IMR-90 (cell line): Measurements from ENCODE around the gene ALDH1L2. TPM values are rescaled to one million over a fixed set of nuclear protein-coding genes. Genes with fewer than 3 reads are reported as not detected.
A peak's percentile ranks its signal among the peaks of the same experiment; 100 is the strongest.

ENCODE experiments used
- ATAC-seq: fragments of 200-7000 bp; cut with Tn5 transposase; 2 replicates; pipeline ENCODE4 v1.9.1; 2020; ENCODE audit warnings: low read depth, mild to moderate bottlenecking, moderate library complexity
- BruUV-seq: library from RNA; stranded (reverse); fragments of 400-500 nt; replicated peaks from 2 replicates; lab custom pipeline; 2021; lab: Mats Ljungman, UMichigan
- CTCF ChIA-PET: fragments of 300-600 bp; formaldehyde crosslinking; extraction: SDS; loops from one replicate; lab custom pipeline; 2021; ENCODE audit warnings: antibody characterized with exemption; lab: Yijun Ruan, JAX
- POLR2A ChIA-PET: fragments of 300-600 bp; sonication (Branson Sonifier 250); formaldehyde crosslinking; loops from one replicate; lab custom pipeline; 2022; ENCODE audit warnings: antibody characterized with exemption; ENCODE audit not compliant: unreplicated experiment; lab: Charles Lee
- DNase-seq: peaks from one replicate; pipeline ENCODE4 v3.0.0; 2013
- H2AFZ ChIP-seq: replicated peaks from 2 replicates; pipeline ENCODE3; 2013; ENCODE audit warnings: low read length, mild to moderate bottlenecking; ENCODE audit not compliant: poor library complexity
- H2AK5ac ChIP-seq: 2 replicates; pipeline ENCODE4 v1.6.1; 2013; ENCODE audit warnings: low read depth, low read length, inconsistent platforms
- H2AK9ac ChIP-seq: replicated peaks from 2 replicates; pipeline ENCODE3; 2013; ENCODE audit warnings: mild to moderate bottlenecking, low read depth, low read length, moderate library complexity; ENCODE audit not compliant: poor library complexity
- H2BK120ac ChIP-seq: 2 replicates; pipeline ENCODE4 v1.6.1; 2013; ENCODE audit warnings: low read depth, low read length, inconsistent platforms
- H2BK15ac ChIP-seq: 3 replicates; pipeline ENCODE4 v1.6.1; 2013; ENCODE audit warnings: low read depth, low read length, inconsistent platforms
- H2BK20ac ChIP-seq: 2 replicates; pipeline ENCODE4 v1.6.1; 2013; ENCODE audit warnings: low read depth, mild to moderate bottlenecking, inconsistent platforms, low read length, moderate library complexity
- H2BK5ac ChIP-seq: 2 replicates; pipeline ENCODE4 v1.6.1; 2013; ENCODE audit warnings: mild to moderate bottlenecking, low read depth, low read length, inconsistent platforms; ENCODE audit not compliant: poor library complexity, severe bottlenecking
- H3K14ac ChIP-seq: replicated peaks from 2 replicates; pipeline ENCODE4 v1.6.1; 2013; ENCODE audit warnings: low read depth, low read length, inconsistent platforms
- H3K18ac ChIP-seq: 2 replicates; pipeline ENCODE4 v1.6.1; 2013; ENCODE audit warnings: low read depth, low read length, control low read depth
- H3K23ac ChIP-seq: 2 replicates; pipeline ENCODE4 v1.6.1; 2013; ENCODE audit warnings: low read depth, low read length, inconsistent platforms
- H3K27ac ChIP-seq: 2 replicates; pipeline ENCODE4 v1.5.1; 2013; ENCODE audit warnings: mild to moderate bottlenecking, control low read depth, low read length; ENCODE audit not compliant: insufficient read depth
- H3K27me3 ChIP-seq: 2 replicates; pipeline ENCODE4 v1.6.1; 2013; ENCODE audit warnings: low read length; ENCODE audit not compliant: control insufficient read depth, insufficient read depth
- H3K36me3 ChIP-seq: 2 replicates; pipeline ENCODE4 v1.6.1; 2013; ENCODE audit warnings: low read length, mixed read lengths; ENCODE audit not compliant: control insufficient read depth, insufficient read depth
- H3K4ac ChIP-seq: 2 replicates; pipeline ENCODE4 v1.6.1; 2013; ENCODE audit warnings: low read depth, low read length, inconsistent platforms
- H3K4me1 ChIP-seq: 2 replicates; pipeline ENCODE4 v1.6.1; 2013; ENCODE audit warnings: low read length, mixed read lengths; ENCODE audit not compliant: control insufficient read depth, insufficient read depth
- H3K4me2 ChIP-seq: 2 replicates; pipeline ENCODE4 v1.6.1; 2013; ENCODE audit warnings: low read depth, mild to moderate bottlenecking, control low read depth, low read length, moderate library complexity
- H3K4me3 ChIP-seq: 2 replicates; pipeline ENCODE4 v1.5.1; 2013; ENCODE audit warnings: low read depth, mild to moderate bottlenecking, control low read depth, low read length, moderate library complexity; ENCODE audit not compliant: insufficient read depth
- H3K56ac ChIP-seq: 2 replicates; pipeline ENCODE4 v1.6.1; 2013; ENCODE audit warnings: low read length, inconsistent platforms; ENCODE audit not compliant: insufficient read depth; ENCODE audit errors: extremely low read depth
- H3K79me1 ChIP-seq, 2 experiments: 2 replicates each; pipeline ENCODE4 v1.6.1; 2013; ENCODE audit warnings: low read length in 2 of 2, inconsistent platforms in 1 of 2, low read depth in 1 of 2
- H3K9ac ChIP-seq: 2 replicates; pipeline ENCODE4 v1.6.1; 2013; ENCODE audit warnings: low read depth, low read length, control low read depth
- H3K9me1 ChIP-seq: 2 replicates; pipeline ENCODE4 v1.6.1; 2013; ENCODE audit warnings: low read length, inconsistent platforms; ENCODE audit not compliant: insufficient read depth
- H3K9me3 ChIP-seq: 2 replicates; pipeline ENCODE4 v1.6.1; 2013; ENCODE audit warnings: low read length; ENCODE audit not compliant: control insufficient read depth, insufficient read depth
- H4K20me1 ChIP-seq: 2 replicates; pipeline ENCODE4 v1.6.1; 2013; ENCODE audit warnings: low read length, inconsistent platforms; ENCODE audit not compliant: insufficient read depth
- H4K5ac ChIP-seq: 2 replicates; pipeline ENCODE4 v1.6.1; 2013; ENCODE audit warnings: mild to moderate bottlenecking, low read depth, low read length, control low read depth
- H4K8ac ChIP-seq, 2 experiments: 2 replicates each; pipeline ENCODE4 v1.6.1; 2013; ENCODE audit warnings: low read depth in 2 of 2, low read length in 2 of 2, control low read depth in 1 of 2, inconsistent platforms in 1 of 2
- H4K91ac ChIP-seq: 2 replicates; pipeline ENCODE4 v1.6.1; 2013; ENCODE audit warnings: low read depth, low read length, inconsistent platforms; ENCODE audit not compliant: insufficient read depth
- CEBPB ChIP-seq: IDR thresholded peaks from 2 replicates; pipeline ENCODE4 v1.6.1; 2012; ENCODE audit warnings: low read depth, low read length, improper control_type of control experiment
- MAZ ChIP-seq: IDR thresholded peaks from 2 replicates; pipeline ENCODE4 v1.6.1; 2012; ENCODE audit warnings: low read depth, mild to moderate bottlenecking, low read length, improper control_type of control experiment, moderate library complexity, borderline replicate concordance
- WGBS, 2 experiments: methylation state at CpG; one replicate each; pipeline versions ENCODE4 v1.1.5 to v1.1.7; 2013; ENCODE audit warnings: missing lambda C conversion rate in 2 of 2; ENCODE audit not compliant: insufficient read length in 1 of 2; ENCODE audit errors: extremely low coverage in 2 of 2; 5-methylcytosine and 5-hydroxymethylcytosine counted together
- dilution Hi-C: fragments of 300-500 bp; cut with HindIII; formaldehyde crosslinking; loops from one replicate; pipeline ENCODE4 v1.14.3; 2018; ENCODE audit warnings: low sequenced_read_pairs; ENCODE audit not compliant: unreplicated experiment
- in situ Hi-C: fragments of 300-500 bp; cut with MboI; formaldehyde crosslinking; loops from 3 replicates; pipeline ENCODE4 v1.14.3; 2019; ENCODE audit warnings: low sequenced_read_pairs, inconsistent platforms, mixed read lengths
- intact Hi-C: fragments of 100-400 bp; cut with micrococcal nuclease; formaldehyde crosslinking; loops from 2 replicates; pipeline ENCODE4 v1.10.0; 2022
- polyA plus RNA-seq, 3 experiments: library from polyadenylated mRNA; depleted of rRNA; stranded (reverse); fragments of >200 nt; gene quantifications; 2 replicates each; pipeline ENCODE4 v1.2.3, GENCODE V29; 2012; ENCODE audit warnings: low replicate concordance in 1 of 3
- total RNA-seq: library from RNA; depleted of rRNA; stranded (reverse); fragments of >200 nt; gene quantifications from 2 replicates; pipeline ENCODE4 v1.2.3, GENCODE V29; 2012

The ALDH1L2 gene
- total and polyA plus RNA-seq, 2 of the 4 experiments (the other 2 are of a cell fraction): 21.1 to 22.8 TPM

- DNase-seq (no peak), ATAC-seq (no peak)
- Histone ChIP-seq H4K8ac (no peak overlapping the region), H3K79me1 (peaks cover 14 to 36% of the 10 kb centered on the region in 2 experiments), H4K5ac (no peak overlapping the region), H3K4me2 (peak overlapping the region; percentile 76), H3K14ac (no peak overlapping the region), H3K4me3 (no peak overlapping the region), H3K36me3 (peaks cover 6% of the 10 kb centered on the region), H3K18ac (no peak overlapping the region), H3K27me3 (no peaks in the 10 kb centered on the region), H3K27ac (no peak overlapping the region), H3K9ac (no peak overlapping the region), H2AK9ac (no peak overlapping the region), H2AK5ac (no peak overlapping the region), H2BK20ac (no peak overlapping the region), H2AFZ (no peak overlapping the region), H3K4me1 (peaks cover 5% of the 10 kb centered on the region; the same call in 1 of the 2 replicates), H2BK5ac (peak overlapping the region; percentile 62), H3K4ac (no peak overlapping the region), H3K9me1 (peaks cover 3% of the 10 kb centered on the region), H2BK15ac (no peak overlapping the region), H3K9me3 (no peaks in the 10 kb centered on the region), H4K20me1 (peaks cover 49% of the 10 kb centered on the region; the same call in 1 of the 2 replicates), H3K23ac (no peak overlapping the region), H3K56ac (no peak overlapping the region), H2BK120ac (no peak overlapping the region), H4K91ac (no peak overlapping the region)
- TF ChIP-seq MAZ (no peak), CEBPB (no peak)
- no CpG with 5 or more reads among the region's 4 CpGs for WGBS, 2 experiments
- ChIA-PET CTCF (no interaction called here), POLR2A (no interaction called here)
- intact Hi-C loops: no loop called here
- dilution Hi-C loops: no loop called here
- no TSS peak for BruUV-seq
- in situ Hi-C loops: no loop called here
Observed at GRCh38 chr12:105110851-105111250, 26.6 kb upstream of the ALDH1L2 start.
